Glutamatergic neuron (in vitro differentiated cells): Measurements from ENCODE around the gene FBXO27. TPM values are rescaled to one million over a fixed set of nuclear protein-coding genes. Genes with fewer than 3 reads are reported as not detected.

Experiments
- DNase-seq: peaks from one replicate; pipeline ENCODE4 v3.0.0; 2022
- H3K27ac Mint-ChIP-seq: one replicate; pipeline ENCODE4 v1.8.0; 2020; ENCODE audit warnings: mild to moderate bottlenecking, mixed read lengths, inconsistent platforms; ENCODE audit not compliant: unreplicated experiment
- H3K27me3 Mint-ChIP-seq: one replicate; pipeline ENCODE4 v1.8.0; 2020; ENCODE audit warnings: mild to moderate bottlenecking, moderate library complexity, mixed read lengths, inconsistent platforms; ENCODE audit not compliant: unreplicated experiment
- H3K36me3 Mint-ChIP-seq: one replicate; pipeline ENCODE4 v1.8.0; 2020; ENCODE audit warnings: mild to moderate bottlenecking, mixed read lengths, inconsistent platforms; ENCODE audit not compliant: unreplicated experiment
- H3K4me1 Mint-ChIP-seq: one replicate; pipeline ENCODE4 v1.8.0; 2020; ENCODE audit warnings: mild to moderate bottlenecking, low read depth, mixed read lengths, inconsistent platforms; ENCODE audit not compliant: unreplicated experiment
- H3K4me3 Mint-ChIP-seq: one replicate; pipeline ENCODE4 v1.8.0; 2020; ENCODE audit warnings: mild to moderate bottlenecking, mixed read lengths, inconsistent platforms; ENCODE audit not compliant: unreplicated experiment
- H3K9me3 Mint-ChIP-seq: one replicate; pipeline ENCODE4 v1.8.0; 2020; ENCODE audit warnings: mild to moderate bottlenecking, moderate library complexity, mixed read lengths, inconsistent platforms; ENCODE audit not compliant: unreplicated experiment
- total RNA-seq: library from RNA; stranded (reverse); fragmentation: NEBNext Ultra II Directional; extraction: Animal tissue kit (Norgen Biotek cat#: 25700); gene quantifications from one replicate; pipeline ENCODE4 v1.2.1, GENCODE V29; 2021; ENCODE audit not compliant: unreplicated experiment
- TF ChIP-seq, protein P1 (sequence below): fragments of 200-600 bp; sonication (generic); IDR thresholded peaks from one replicate; pipeline ENCODE4 v1.5.0; 2021; ENCODE audit not compliant: partially characterized antibody, unreplicated experiment

The FBXO27 gene
- total RNA-seq, 1 donor from 2014 or later, result 2.2 TPM

DNA sequence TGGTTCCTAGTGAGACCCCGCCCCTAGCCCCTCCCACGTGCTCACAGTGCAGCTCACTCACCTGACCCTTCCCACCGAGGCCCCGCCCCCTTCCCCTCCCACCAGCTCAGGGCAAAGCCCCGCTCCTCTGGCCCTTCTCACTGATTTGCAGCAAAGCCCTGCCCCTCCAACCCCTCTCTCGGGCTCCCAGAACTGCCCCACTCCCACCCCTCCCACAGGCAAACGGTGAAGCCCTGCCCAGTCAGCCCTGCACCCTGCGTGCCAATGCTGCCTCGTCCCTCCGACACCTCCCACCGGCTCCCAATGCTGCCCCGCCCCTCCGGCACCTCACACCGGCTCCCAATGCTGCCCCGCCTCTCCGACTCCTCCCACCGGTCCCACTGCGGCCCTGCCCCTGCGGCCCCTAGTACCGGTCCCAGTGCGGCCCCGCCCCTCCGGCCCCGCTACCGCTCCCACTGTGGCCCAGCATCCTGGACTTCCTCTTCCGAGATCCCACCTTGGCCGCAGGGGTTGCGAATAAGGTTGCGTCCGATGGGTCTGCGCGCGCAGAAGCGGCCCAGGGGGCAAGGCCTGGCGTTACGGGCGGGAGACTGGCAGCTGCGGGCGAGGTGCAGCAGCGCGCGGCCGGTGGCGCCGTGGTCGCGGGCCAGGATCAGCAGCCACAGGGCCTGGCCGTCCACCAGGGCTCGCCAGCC lies 834 bp downstream of the FBXO27 start:
- H3K4me1 Mint-ChIP-seq, result no peaks in the 10 kb centered on the region
- H3K27ac Mint-ChIP-seq, result no peak overlapping the region
- H3K27me3 Mint-ChIP-seq, result peaks cover 2% of the 10 kb centered on the region
- H3K36me3 Mint-ChIP-seq, result peaks cover 11% of the 10 kb centered on the region
- H3K4me3 Mint-ChIP-seq, result peak overlapping the region; percentile 71
- TF ChIP-seq, protein P1, sequence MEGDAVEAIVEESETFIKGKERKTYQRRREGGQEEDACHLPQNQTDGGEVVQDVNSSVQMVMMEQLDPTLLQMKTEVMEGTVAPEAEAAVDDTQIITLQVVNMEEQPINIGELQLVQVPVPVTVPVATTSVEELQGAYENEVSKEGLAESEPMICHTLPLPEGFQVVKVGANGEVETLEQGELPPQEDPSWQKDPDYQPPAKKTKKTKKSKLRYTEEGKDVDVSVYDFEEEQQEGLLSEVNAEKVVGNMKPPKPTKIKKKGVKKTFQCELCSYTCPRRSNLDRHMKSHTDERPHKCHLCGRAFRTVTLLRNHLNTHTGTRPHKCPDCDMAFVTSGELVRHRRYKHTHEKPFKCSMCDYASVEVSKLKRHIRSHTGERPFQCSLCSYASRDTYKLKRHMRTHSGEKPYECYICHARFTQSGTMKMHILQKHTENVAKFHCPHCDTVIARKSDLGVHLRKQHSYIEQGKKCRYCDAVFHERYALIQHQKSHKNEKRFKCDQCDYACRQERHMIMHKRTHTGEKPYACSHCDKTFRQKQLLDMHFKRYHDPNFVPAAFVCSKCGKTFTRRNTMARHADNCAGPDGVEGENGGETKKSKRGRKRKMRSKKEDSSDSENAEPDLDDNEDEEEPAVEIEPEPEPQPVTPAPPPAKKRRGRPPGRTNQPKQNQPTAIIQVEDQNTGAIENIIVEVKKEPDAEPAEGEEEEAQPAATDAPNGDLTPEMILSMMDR, result no peak
- H3K9me3 Mint-ChIP-seq, result no peaks in the 10 kb centered on the region
- DNase-seq, result peak; percentile 78

DNA sequence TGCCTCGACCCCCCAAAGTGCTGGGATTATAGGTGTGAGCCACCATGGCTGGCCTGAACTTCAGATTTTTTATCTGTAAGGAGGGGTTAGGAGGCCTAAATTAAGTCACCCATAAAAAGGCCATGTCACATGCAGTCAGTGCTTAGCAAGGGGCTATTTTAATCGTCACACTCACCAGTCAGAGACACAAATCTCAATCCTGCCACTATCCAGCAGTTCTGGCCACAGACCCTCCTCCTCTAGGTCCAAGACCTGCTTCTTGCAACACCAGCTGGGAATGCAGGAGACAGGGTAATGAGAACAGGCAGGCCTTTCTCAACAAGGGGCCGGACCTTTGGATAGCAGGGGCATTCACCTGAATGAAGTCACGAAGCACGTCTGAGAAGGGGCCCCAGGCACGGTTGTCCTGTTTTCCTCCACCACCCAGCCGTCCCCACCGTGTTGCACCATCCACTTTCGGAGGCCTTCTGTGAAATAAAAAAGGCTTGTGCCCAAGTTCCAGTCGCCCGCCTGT lies 1.4 kb downstream of the FBXO27 start:
- H3K27me3 Mint-ChIP-seq, result peaks cover 2% of the 10 kb centered on the region
- no peaks in the 10 kb centered on the region for H3K9me3 Mint-ChIP-seq
- H3K4me1 Mint-ChIP-seq, result no peaks in the 10 kb centered on the region
- peak overlapping the region; percentile 71 for H3K4me3 Mint-ChIP-seq
- no peak for DNase-seq
- H3K27ac Mint-ChIP-seq, result no peak overlapping the region
- TF ChIP-seq, protein P1, result no peak
- peaks cover 11% of the 10 kb centered on the region for H3K36me3 Mint-ChIP-seq

DNA sequence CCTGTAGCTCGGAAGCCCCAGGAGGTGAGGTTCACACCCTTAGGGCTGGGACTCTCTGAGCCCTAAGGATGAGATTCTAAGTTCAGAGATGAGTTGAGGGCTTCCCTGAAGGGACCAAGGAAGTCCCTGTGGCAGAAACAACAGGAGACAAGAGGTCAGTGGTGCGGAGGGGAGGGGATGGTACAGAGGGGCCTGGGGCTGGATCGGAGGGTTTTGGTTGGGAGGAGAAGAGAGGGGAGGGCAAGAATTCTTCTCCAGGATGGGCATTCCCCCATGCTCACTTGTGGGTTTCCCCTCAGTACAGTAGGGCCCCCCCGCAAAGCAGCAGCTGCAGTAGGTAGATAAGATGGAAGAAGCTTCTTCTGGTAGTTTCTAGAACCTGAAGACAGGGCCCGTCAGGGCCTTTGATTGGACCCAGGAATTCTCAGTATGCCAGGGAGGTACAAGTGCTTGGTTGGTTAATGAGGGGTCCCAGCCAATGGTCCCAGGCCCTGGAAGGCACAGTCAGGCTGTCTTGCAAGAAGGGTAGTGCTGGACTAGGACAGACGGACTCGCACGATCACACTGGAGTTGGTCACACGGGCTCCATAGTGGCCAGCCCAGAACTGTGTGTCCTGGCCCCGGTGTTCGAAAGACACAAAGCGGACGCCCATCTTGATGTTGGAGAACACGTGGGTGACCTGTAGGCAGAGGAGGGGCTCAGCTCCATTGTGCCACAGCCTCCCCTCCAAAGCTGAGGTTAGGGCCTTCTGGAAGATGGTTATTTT lies 7.3 kb downstream of the FBXO27 start:
- Mint-ChIP-seq H3K27ac (no peak overlapping the region), H3K36me3 (peaks cover 11% of the 10 kb centered on the region), H3K4me3 (no peak overlapping the region), H3K9me3 (peaks cover 3% of the 10 kb centered on the region), H3K4me1 (no peaks in the 10 kb centered on the region), H3K27me3 (no peaks in the 10 kb centered on the region)
- TF ChIP-seq, protein P1, result no peak
- DNase-seq, result no peak

DNA sequence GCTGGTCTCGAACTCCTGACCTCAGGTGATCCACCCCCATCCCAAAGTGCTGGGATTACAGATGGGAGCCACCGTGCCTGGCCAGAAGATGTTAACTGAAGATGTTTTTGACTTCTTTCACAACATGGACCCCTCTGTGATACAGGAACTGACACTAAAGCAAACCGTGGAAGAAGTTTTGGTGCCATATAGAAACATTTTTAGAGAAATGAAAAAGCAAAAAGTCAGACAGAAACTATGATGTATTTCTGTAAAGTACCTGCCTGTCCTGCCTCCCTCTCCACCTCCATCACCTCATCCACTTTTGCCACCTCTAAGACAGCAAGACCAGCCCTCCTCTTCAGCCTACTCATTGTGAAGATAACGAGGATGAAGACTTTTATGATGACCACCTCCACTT lies 11.3 kb downstream of the FBXO27 start:
- H3K9me3 Mint-ChIP-seq, result peaks cover 5% of the 10 kb centered on the region
- H3K36me3 Mint-ChIP-seq, result no peaks in the 10 kb centered on the region
- no peak for DNase-seq
- TF ChIP-seq, protein P1, result no peak
- no peak overlapping the region for H3K4me3 Mint-ChIP-seq
- H3K27me3 Mint-ChIP-seq, result no peaks in the 10 kb centered on the region
- H3K4me1 Mint-ChIP-seq, result no peaks in the 10 kb centered on the region
- H3K27ac Mint-ChIP-seq, result no peak overlapping the region

DNA sequence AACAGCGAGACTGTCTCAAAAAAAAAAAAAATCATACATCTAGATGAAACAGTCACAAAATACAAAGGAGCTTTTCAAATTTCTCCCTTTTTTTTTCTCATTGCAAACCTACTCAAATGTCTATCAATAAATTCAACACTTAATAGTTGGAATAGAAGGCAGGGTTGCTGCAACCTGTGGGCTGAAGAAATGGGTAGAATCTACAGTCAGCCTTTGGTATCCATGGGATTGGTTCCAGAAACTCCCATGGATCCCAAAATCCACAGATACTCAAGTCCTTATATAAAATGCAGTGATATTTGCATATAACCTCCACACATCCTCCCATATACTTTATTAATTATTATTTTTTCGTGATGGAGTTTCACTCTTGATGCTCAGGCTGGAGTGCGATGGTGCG lies 14.7 kb downstream of the FBXO27 start:
- H3K36me3 Mint-ChIP-seq, result no peaks in the 10 kb centered on the region
- H3K27me3 Mint-ChIP-seq, result no peaks in the 10 kb centered on the region
- H3K9me3 Mint-ChIP-seq, result peaks cover 5% of the 10 kb centered on the region
- H3K4me3 Mint-ChIP-seq, result no peak overlapping the region
- DNase-seq, result no peak
- H3K4me1 Mint-ChIP-seq, result no peaks in the 10 kb centered on the region
- TF ChIP-seq, protein P1, result no peak
- no peak overlapping the region for H3K27ac Mint-ChIP-seq
